NK-92 (cell line): Measurements from ENCODE around the gene PPP1CC.
"Not testable (repeated sequence)": the region's sequence is repeated elsewhere in the genome, so short reads cannot be mapped to it uniquely, and the experiment has no call there.

Experiments
- DNase-seq: peaks from one replicate; lab custom pipeline; 2025; ENCODE audit not compliant: unreplicated experiment; lab: John Stamatoyannopoulos, UW

Gene PPP1CC

DNA sequence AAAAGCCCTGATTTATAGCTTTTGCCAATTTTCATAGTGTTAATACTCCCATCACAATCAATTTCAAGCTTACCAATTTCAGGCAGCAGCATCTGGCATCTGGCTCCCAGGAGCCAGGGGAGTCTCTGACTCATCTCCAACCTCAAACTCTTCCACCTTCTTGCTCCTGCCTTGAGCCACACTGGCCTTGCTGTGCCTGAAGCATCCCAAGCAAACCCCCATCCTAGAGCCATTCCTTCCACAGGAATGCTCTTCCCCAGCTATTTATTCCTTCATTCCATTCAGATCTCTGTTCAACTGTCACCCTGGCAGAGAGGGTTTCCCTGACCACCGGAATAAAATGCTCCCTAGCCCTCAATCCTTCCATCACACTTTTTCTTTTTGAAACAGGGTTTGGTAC lies 13.9 kb upstream of the PPP1CC start:
- no peak for DNase-seq

DNA sequence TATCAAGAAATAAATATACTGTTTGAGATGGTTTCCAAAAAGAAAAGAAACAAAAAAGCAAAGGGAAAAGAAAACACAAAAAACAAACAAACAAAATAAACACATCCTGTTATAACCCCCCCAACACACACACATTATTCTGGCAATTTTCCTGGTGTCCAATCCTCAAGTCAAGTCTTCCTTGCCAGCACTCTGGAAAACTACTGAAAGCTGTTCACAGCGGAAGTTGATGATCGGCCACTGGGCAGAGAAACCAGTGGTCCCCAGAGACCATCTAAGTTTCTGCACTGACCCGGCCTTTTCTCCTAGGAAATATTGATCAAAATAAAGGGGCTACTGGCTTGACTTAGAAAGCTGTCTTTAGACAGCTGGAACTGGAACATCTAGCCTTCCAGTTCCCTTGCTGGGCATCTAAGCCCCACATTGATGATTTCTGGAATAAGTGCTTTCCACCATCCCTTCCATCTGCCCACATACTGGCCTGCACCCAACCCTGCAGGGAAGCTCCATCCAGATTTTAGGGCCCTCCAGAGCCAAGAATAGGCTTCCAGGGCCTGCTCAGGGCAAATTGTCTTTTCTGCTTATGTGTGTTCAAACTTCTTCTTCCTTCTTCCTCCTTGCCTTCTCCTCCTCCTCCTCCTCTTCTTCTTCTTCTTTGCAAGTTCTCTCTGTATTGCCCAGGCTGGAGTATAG lies 11.6 kb upstream of the PPP1CC start:
- DNase-seq, result no peak

DNA sequence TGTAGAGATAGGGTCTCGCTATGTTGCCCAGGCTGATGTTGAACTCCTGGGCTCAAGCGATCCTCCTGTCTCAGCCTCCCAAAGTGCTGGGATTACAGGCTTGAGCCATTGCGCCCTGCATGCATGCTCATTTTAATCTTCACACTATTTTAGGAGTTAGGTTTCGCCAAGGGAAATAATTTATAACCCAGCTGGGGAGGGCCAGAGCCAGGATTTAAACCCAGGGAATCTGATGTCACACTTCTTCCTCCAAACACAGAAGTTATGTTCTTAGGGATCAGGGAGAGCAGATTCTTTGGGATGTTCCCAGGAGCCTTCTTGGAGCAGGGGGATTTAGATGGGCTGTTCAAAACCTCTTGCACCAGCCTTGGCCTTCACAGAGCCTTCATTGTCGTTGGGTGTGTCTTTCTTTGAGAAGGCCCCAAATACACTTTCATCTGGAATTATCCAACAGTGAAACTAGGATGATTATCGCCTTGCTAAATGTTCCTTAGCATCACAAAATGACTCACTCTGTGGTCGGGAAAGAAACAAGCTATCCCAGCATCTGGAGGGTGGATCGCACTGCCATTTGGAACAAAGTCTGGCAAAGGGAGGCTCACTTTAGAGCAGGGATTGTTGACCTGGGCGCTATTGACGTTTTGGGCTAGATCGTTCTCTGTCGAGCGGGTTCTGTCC lies 8.2 kb upstream of the PPP1CC start:
- no peak for DNase-seq

DNA sequence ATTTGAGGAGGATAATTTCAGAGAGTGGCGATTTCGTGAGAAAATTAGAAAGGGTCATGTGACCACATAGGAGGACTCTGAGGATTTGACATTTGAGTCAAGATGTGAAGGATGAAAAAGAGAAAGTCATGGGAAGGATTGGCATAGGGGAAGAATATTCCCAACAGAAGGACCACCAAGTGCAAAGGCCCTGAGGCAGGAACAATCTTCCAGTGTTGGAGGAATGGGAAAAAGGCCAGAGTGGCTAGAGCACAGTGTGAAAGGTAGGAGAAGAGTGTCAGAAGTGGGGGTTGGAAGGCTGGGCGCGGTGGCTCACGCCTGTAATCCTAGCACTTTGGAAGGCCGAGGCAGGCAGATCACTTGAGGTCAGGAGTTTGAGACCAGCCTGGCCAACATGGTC lies 3.9 kb upstream of the PPP1CC start:
- no peak for DNase-seq

DNA sequence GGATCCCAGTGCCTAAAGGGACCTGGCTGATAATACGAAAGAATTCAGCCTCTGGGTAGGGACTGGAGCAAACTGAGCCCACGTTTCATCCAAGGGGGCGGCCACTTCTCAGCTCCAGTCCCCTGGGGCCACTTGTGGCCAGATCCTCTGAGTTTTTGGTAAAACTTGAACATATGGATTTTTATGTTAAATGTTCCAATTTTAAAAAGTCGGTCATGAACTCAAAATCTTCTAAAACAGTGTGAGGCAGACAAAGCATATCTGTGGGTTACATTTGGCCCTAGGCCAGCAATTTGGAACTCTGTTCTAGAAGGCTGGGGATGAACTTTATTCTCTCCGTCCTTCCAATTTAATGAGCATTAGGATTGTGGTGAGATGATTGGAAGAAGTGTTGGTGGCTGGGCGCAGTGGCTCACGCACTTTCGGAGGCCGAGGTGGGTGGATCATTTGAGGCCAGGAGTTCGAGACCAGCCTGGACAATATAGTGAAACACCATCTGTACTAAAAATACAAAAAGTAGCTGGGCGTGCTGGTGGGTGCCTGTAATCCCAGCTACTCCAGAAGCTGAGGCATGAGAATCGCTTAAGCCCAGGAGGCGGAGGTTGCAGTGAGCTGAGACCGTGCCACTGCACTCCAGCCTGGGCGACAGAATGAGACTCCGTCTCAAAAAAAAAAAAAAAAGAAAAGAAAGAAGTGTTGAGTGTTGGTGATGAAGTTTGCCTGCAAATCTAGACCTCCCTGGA lies 3.0 kb upstream of the PPP1CC start:
- DNase-seq, result no peak

DNA sequence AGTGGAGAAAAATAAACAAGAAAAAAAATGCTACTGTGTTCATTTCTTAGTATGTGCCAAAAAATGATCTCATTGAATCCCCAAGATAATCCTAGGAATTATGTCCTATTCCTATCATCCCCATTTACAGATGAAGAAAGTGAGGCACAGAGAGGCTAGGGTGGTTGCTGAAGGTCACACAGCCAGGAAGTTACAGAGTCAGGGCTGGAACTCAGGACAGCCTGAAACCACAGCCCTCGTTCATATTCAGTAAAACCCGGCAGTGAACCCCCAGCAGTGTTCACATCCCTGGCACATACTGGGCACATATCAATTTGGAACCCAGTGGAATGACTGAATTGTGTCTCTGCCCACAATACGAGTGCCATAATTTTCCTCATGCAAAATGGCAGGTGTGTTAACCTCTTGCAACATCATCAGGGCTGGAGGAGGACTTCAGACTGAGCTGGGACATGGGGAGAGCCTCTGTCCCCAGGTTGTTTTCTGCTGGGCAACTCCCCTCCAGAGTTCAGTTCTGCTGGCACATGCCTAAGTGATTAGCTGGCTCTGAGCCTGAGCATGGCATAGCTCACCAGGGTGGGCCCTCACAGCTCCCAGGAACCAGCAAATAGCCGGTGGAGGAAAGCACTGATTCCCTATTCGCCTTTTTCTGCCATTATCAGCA lies 2.0 kb upstream of the PPP1CC start:
- DNase-seq, result no peak

DNA sequence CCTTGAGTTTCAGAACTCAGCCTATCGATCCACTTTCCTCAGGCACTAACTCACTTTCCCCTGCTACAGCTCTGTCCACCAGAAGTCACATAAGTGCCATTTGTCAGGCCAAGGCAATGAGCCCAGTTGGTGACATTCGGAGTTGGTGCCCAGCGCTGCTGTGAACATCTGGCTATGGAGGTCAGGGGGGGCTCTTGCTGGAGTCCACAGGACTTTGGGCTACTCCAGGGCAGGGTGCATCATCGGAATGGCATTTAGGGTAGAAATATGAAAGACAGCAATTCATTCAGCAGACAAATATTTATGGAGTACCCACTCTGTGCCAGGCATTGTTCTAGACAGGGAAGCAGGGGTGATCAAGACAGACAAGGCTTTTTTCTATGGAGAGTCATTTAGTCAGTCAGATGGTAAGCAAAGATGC lies 1.5 kb upstream of the PPP1CC start:
- DNase-seq, result no peak

DNA sequence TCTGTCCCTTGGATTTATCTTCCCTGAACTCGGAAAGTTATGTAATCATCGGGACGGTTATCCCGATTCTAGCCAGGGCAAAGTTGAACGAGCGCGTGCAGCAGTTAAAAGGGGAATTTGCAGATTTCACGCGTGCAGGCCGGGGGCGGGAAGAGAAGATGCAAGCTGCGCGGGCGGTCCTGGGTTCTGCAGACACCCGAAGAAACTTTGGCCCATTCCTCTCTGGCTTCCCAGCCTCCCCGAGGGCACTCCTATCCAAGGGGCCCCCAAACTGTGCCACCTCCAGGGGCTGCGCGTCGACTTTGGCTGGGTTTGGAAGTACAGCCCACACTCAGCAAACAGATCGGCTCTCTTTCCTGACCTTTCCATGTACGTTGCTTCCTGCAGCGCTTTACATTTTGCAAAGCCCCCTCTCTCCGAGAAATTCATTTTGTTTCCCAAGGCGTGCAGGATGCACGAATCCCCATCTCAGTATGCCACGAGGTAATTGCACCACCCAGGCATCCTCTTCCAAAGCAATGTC lies 941 bp upstream of the PPP1CC start:
- DNase-seq, result no peak

DNA sequence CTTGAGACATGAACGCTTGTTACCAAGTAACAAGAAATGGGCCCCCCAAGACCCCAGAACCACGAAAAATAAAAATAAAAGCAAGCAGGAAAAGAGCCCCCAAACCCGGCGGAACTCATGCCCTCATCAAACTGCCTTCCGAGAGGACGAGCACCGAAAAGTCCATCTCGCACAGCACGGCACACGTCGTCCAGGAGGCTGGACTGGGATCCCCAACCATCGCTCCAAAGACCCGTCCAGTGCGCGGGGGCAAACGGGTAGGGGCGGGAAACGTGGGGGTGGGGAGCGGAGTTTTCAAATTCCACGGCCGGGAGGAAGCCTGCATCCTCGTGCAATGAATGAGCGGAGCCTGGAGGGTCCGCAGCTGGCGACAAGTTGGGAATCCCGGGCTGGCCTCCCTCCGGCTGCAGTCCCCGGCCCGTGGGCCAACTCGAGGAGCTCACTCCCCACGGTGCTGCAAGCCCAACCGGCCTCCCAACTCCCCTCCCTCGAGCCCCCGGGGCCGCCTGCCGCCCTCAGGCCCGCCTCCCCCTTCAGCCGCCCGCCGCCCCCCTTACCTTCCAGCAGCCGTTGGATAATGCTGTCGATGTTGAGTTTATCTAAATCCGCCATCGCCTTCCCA lies 484 bp downstream of the PPP1CC start:
- DNase-seq, result no peak

DNA sequence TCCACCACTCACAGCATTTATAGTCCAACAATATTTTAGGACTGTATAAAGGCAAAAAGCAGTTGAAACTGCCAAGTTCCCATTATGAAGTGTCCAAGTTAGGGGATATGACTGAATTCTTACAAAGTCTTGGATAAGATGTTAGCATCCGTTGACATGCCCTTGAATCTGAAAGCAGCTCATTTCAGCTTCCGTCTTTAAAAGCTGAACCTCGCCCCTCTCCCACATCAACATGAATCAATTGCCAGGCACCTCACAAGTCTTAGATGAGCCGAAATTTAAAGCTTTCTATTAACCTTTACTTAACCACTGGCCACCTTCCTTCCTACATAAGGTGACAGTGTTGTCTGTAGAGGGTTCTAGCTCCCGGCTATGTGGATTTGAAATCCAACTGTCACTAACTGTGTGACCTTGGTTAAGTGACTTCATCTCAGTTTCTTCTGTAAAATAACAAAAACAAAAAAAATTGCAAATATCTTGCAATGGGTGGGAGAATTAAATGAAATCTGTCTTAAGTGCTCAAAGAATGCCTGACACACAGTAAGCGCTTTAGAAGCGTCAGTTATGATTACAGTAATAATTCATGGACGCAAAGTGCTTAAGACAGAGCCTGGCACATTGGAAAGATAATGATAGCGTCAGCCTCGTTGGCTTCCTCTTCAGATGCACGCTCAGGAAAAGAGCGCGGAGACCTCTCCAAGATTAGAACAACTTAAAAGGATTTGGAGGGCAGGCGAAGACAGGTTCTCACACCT lies 1.2 kb downstream of the PPP1CC start:
- no peak for DNase-seq

DNA sequence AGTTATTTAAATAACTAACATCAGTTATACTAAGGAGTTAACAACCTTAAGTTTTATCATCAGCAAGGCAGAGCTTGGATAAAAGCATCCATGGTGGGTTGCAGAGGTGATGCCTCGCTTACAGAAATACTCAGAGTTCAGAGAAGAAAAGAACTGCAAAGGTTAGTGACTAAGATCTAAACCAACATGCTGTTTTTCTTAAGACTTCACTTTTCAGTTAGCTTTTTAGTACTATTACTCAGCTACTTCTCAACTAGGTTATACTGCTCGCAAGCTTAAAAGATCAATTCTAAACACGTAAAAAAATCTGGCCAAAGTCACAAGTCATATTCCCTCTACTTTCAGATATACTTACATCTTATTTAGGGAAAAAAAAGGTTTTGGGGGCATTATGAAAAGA lies 2.8 kb downstream of the PPP1CC start:
- DNase-seq, result no peak

DNA sequence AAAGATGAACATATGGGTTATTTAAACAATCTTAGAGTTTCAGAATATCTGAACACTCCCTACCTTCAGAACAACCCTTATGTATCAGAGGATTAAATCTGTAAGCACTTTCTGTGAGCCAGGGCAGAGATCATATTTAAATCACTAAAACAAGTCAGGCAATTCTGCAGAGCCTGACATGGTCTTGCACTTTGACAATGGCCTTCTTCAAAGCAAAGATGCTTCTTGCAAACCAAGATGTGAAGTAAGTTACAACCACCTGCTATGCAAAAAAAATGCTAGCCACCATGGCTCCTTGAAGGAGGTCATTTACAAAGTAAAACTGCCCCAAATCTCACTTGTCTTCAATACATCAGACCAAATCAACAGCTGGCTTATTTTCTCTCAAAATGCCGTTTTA lies 3.2 kb downstream of the PPP1CC start:
- no peak for DNase-seq

DNA sequence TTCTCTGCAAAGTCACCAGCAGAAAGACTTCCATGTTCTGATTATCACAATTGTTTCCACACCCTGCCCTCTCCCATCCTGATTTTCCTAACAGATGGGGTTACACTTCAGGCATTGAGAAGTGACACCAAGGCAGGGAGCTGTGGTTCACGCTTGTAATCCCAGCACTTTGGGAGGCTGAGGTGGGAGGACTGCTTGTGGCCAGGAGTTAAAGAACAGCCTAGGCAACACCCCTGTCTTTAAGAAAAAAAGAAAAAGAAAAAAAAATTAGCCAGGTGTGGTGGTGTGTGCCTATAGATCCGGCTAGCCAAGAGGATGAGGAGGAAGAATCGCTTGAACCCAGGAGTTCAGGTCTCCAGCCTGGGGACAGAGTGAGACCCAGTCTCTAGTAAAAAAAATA lies 5.2 kb downstream of the PPP1CC start:
- no peak for DNase-seq

DNA sequence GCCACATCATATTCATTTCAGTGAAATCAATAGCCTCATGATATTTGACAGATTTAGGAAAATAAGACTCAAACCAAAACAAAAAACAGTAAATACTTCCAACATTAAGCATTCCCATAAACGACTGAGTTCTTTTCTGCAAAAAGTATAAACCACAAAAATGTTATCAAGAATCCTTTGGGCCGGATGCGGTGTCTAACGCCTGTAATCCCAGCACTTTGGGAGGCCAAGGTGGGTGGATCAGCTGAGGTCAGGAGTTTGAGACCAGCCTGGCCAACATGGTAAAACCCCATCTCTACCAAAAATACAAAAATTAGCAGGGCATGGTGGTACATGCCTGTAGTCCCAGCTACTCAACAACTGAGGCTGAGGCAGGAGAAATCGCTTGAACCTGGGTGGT lies 5.7 kb downstream of the PPP1CC start:
- not testable (repeated sequence) for DNase-seq

DNA sequence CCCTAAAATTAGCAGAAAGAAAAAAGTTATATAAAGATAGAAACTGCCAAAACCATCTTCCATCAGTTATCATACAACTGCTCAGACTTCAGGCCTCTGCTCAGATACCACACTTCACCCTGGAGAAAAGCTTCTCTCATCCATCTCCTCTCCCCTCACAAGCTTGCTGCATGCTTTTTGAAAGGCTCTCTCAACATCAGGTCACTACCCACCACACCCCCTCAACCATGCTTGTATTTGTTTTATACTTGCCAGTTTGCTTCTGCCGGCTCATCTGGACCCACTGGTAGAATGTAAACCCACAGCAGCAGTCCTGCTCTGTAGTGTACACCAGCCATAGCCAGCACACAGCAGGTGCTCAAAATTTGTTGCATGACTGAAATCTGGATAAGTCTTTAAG lies 8.8 kb downstream of the PPP1CC start:
- DNase-seq, result no peak

DNA sequence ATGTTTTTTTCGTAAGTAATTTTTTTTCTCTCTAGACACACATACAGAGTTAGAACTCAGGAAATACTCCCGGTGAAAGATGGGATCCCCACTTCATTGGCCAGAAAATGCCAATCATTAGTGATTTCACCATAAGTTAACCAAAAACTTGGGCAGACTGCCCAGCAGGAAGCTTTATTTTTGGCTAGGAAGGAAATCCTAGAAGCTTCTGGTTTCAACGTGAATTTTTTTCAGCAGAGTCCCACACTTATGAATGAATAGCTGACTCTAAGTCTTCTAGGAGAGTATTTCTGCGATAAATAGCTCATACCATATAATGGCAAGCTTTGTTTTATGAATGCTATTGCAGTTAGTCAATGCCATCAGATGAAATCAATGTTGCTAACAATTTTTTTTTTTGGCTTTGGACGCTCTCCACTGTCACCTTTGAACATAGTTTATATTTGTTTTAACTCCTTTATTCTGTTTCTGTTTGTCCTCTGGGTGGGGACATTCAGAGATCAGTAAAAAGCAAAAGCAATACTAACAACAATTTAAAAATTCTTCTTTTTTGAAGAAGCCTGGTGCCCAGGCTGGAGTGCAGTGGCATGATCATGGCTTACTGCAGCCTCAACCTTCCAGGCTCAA lies 9.5 kb downstream of the PPP1CC start:
- no peak for DNase-seq

DNA sequence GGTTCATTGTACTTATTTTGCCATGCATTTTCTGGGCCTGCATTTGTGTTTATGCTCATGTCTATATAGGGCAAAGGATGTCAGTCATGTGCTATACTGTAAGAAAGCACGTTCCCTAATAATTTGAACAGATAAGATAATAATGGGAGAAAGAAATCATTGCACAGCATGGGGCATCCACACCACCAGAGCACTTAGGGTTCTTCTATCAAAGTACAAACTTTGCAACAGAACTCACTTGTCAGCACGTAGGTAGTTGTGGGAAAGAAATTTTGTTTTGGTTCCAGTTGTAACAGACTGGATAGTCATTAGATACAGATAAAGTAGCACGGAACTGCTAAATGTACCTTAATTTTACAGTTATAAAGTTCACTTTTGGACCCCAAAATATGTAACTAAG lies 10.1 kb downstream of the PPP1CC start:
- DNase-seq, result no peak

DNA sequence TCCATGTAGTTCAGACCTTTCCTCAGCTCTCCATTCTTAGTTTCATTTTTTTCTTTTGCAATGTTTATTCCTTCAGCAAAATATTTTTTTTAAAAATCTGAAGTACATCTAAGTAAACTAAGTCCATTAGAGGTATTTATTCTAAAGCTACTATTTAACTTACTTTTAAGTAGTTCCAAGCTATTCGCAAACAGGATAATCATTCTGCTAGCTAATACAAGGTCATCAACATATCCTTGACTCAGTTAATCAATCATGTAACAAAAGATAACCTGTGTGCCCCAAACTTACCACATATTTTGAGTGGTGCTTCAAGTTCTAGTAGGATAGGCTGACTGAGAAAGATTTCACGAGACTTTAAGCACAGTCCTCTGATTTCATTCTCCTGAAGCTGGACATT lies 11.2 kb downstream of the PPP1CC start:
- no peak for DNase-seq

DNA sequence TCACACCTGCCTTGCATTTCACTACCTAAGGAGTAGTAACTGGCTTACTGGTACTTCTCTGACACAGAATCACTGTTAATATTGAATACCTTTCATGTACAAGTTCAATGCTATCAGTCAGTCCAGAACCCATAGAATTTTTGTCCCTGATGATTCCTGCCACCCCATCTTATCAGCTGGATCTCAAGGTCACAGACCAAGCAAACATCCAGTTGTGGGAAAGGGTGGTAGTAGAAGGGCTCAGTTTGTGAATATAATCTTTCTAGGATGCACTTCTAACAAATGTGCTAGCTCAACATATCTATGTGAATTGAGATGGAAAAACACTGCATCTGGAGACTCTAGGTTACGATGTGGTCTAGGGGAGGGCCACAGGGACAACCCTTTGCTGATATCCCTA lies 14.1 kb downstream of the PPP1CC start:
- no peak for DNase-seq
